Measurements from ENCODE around the gene GJB2.

GRCh38 chr13:20159646-20160305, 33.0 kb downstream of the GJB2 start:
- TF ChIP-seq EZH2 (IDR thresholded peaks at IDR 0.05; ENCODE audit: low read depth) (no peak), CTCF (conservative IDR thresholded peaks at IDR 0.05) (no peak)

All from PC-9 (cell line).